Measurements from ENCODE around the gene BAIAP2. TPM values are rescaled to one million over a fixed set of nuclear protein-coding genes. Genes with fewer than 3 reads are reported as not detected.
A peak's percentile ranks its signal among the peaks of the same experiment; 100 is the strongest.

BAIAP2 gene
- total and polyA plus RNA-seq, 2 of the 13 experiments (the other 11 are each of a cell fraction or from before 2014, with no cell fraction given) = 22.5 to 24.0 TPM

DNA sequence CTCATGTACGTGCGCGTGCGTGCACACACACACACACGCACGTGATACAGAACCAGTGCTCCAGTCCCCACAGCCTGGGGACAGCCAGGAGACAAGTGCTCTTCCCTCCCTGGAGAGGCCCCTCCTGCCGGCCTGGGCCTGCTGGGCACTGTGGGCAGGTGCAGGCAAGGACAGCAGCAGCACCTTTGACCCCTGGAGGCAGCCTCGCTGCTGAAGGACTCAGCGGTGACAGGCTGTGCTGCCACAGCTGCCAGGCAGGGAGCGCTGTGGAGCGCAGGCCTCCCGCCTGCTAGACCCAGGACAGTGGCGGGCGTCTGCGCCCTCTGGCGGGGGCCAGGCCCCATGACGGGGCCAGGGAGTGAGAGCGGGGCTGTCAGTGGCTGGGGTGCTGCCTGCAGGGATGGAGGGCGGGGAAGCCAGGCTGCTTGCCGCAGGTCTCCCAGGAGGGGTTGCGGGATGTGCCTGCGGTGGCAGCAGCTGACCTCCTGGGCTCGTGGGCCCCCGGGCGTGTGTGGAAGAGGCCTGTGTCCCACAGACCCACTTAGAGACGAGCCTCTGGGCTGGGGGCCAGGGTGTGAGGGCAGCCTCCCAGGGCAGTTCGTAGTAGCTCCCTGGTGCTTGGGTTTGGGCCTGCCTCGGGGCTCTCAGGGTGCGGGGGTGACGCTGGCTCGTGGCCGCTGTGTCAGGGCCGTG, 66.8 kb downstream of the BAIAP2 start (continued):
- TF ChIP-seq, protein P1, sequence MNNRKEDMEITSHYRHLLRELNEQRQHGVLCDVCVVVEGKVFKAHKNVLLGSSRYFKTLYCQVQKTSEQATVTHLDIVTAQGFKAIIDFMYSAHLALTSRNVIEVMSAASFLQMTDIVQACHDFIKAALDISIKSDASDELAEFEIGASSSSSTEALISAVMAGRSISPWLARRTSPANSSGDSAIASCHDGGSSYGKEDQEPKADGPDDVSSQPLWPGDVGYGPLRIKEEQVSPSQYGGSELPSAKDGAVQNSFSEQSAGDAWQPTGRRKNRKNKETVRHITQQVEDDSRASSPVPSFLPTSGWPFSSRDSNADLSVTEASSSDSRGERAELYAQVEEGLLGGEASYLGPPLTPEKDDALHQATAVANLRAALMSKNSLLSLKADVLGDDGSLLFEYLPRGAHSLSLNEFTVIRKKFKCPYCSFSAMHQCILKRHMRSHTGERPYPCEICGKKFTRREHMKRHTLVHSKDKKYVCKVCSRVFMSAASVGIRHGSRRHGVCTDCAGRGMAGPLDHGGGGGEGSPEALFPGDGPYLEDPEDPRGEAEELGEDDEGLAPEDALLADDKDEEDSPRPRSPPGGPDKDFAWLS (CRISPR knock-in tag; IDR thresholded peaks at IDR 0.05; ENCODE audit: borderline replicate concordance) = peak; percentile 31
- TF ChIP-seq ZSCAN22 (CRISPR knock-in tag; IDR thresholded peaks at IDR 0.05) (no peak), RFXANK (CRISPR knock-in tag; IDR thresholded peaks at IDR 0.05) (peak; percentile 86; the same call in 1 of the 2 replicates), YEATS2 (CRISPR knock-in tag; IDR thresholded peaks at IDR 0.05; ENCODE audit: borderline replicate concordance) (peak; percentile 91), NR2F1 (CRISPR knock-in tag; IDR thresholded peaks at IDR 0.05) (peak; percentile 99 to 100), ZNF687 (CRISPR knock-in tag; IDR thresholded peaks at IDR 0.05) (peak; percentile 99), ZNF790 (CRISPR knock-in tag; IDR thresholded peaks at IDR 0.05; ENCODE audit: borderline replicate concordance) (no peak), ZNF337 (CRISPR knock-in tag; IDR thresholded peaks at IDR 0.05; ENCODE audit: borderline replicate concordance, low read depth) (peak; percentile 93; the same call in 1 of the 2 replicates), ZNF260 (CRISPR knock-in tag; IDR thresholded peaks at IDR 0.05; ENCODE audit: borderline replicate concordance, low read depth) (no peak), HCFC1 (IDR thresholded peaks at IDR 0.05; ENCODE audit: low read depth, low read length) (peak; percentile 42; the same call in 1 of the 2 replicates), IKZF1 (IDR thresholded peaks at IDR 0.05) (no peak), HHEX (CRISPR knock-in tag; IDR thresholded peaks at IDR 0.05) (no peak), ZNF644 (CRISPR knock-in tag; IDR thresholded peaks at IDR 0.05; ENCODE audit: low read depth) (peak; percentile 40; the same call in 1 of the 2 replicates), GATAD2A (CRISPR knock-in tag; IDR thresholded peaks at IDR 0.05) (peak; percentile 95)
- TF ChIP-seq, protein P2, sequence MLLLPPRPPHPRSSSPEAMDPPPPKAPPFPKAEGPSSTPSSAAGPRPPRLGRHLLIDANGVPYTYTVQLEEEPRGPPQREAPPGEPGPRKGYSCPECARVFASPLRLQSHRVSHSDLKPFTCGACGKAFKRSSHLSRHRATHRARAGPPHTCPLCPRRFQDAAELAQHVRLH (CRISPR knock-in tag; IDR thresholded peaks at IDR 0.05; ENCODE audit: borderline replicate concordance, low read depth) = peak; percentile 95; the same call in 1 of the 2 replicates
- TF ChIP-seq, protein P3, sequence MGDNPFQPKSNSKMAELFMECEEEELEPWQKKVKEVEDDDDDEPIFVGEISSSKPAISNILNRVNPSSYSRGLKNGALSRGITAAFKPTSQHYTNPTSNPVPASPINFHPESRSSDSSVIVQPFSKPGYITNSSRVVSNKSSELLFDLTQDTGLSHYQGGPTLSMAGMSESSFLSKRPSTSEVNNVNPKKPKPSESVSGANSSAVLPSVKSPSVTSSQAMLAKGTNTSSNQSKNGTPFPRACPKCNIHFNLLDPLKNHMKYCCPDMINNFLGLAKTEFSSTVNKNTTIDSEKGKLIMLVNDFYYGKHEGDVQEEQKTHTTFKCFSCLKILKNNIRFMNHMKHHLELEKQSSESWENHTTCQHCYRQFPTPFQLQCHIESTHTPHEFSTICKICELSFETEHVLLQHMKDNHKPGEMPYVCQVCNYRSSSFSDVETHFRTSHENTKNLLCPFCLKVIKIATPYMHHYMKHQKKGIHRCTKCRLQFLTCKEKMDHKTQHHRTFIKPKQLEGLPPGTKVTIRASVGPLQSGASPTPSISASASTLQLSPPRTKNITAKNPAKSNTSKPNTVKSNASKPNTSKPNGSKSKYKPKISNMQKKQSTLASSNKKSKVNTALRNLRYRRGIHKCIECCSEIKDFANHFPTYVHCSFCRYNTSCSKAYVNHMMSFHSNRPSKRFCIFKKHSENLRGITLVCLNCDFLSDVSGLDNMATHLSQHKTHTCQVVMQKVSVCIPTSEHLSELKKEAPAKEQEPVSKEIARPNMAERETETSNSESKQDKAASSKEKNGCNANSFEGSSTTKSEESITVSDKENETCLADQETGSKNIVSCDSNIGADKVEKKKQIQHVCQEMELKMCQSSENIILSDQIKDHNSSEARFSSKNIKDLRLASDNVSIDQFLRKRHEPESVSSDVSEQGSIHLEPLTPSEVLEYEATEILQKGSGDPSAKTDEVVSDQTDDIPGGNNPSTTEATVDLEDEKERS (CRISPR knock-in tag; IDR thresholded peaks at IDR 0.05) = 0 out of 2 replicates have a peak, but pooled peaks have one; percentile 90
